T-cell (primary cell): ENCODE results near the gene BCO2. TPM values are rescaled to one million over a fixed set of nuclear protein-coding genes. Genes with fewer than 3 reads are reported as not detected.

Experiments used
- ATAC-seq, 4 experiments: fragments of 200-7000 bp in 3 of 4; fragments of 150-1000 bp in 1 of 4; cut with Tn5 transposase; replicated peaks in 1 of 4; 1 replicate in 3 of 4; 2 replicates in 1 of 4; pipeline ENCODE4 v1.10.0; 2021; ENCODE audit warnings: moderate library complexity in 3 of 4, mild to moderate bottlenecking in 2 of 4, moderate number of reproducible peaks in 1 of 4
- CTCF ChIA-PET, 2 donors: fragments of 300-600 bp; sonication (Branson Sonifier 250); formaldehyde crosslinking; loops; one replicate each; lab custom pipeline; 2022; ENCODE audit warnings: antibody characterized with exemption in 2 of 2; lab: Charles Lee
- POLR2A ChIA-PET, 2 donors: fragments of 300-600 bp; sonication (Branson Sonifier 250); formaldehyde crosslinking; loops; one replicate each; lab custom pipeline; 2022; ENCODE audit warnings: antibody characterized with exemption in 2 of 2; lab: Charles Lee
- DNase-seq, 35 experiments: peaks; one replicate each; pipeline versions ENCODE4 v3.0.0 to v3.0.0-alpha.2; 2013 to 2023
- H3K27ac ChIP-seq: one replicate; pipeline ENCODE4 v1.5.1; 2013; ENCODE audit warnings: low read length
- H3K27me3 ChIP-seq, 2 experiments: replicated peaks in 1 of 2; 1 replicate in 1 of 2; 2 replicates in 1 of 2; pipeline versions ENCODE4 v1.6.1 to v1.7.0; 2013; ENCODE audit warnings: low read length in 1 of 2, mixed read lengths in 1 of 2; ENCODE audit not compliant: control insufficient read depth in 2 of 2, insufficient read depth in 2 of 2; ENCODE audit errors: extremely low read depth in 1 of 2
- H3K36me3 ChIP-seq, 2 donors: 1 replicate in 1 of 2; 2 replicates in 1 of 2; pipeline versions ENCODE4 v1.6.1 to v1.7.0; 2013; ENCODE audit warnings: low read length in 1 of 2; ENCODE audit not compliant: control insufficient read depth in 2 of 2, insufficient read depth in 1 of 2; ENCODE audit errors: extremely low read depth in 1 of 2
- H3K4me1 ChIP-seq, 2 experiments: 1 replicate in 1 of 2; 2 replicates in 1 of 2; pipeline versions ENCODE4 v1.6.1 to v1.7.0; 2013; ENCODE audit warnings: low read length in 2 of 2, mixed read lengths in 1 of 2; ENCODE audit not compliant: insufficient read depth in 2 of 2, control insufficient read depth in 1 of 2; ENCODE audit errors: extremely low read depth in 1 of 2
- H3K4me3 ChIP-seq, 2 donors: 1 replicate in 1 of 2; 2 replicates in 1 of 2; pipeline versions ENCODE4 v1.5.1 to v1.7.0; 2013; ENCODE audit warnings: mild to moderate bottlenecking in 2 of 2, low read length in 1 of 2, moderate library complexity in 1 of 2; ENCODE audit not compliant: control insufficient read depth in 1 of 2; ENCODE audit errors: extremely low read depth in 1 of 2
- H3K9me3 ChIP-seq: 2 replicates; pipeline ENCODE4 v1.7.0; 2013
- H3K27ac Mint-ChIP-seq, 2 donors: one replicate each; pipeline ENCODE4 v1.8.0; 2020 to 2021; ENCODE audit warnings: mild to moderate bottlenecking in 2 of 2, mixed read lengths in 2 of 2
- H3K27me3 Mint-ChIP-seq, 2 donors: one replicate each; pipeline ENCODE4 v1.8.0; 2021 to 2022; ENCODE audit warnings: mixed read lengths in 2 of 2
- H3K36me3 Mint-ChIP-seq: one replicate; pipeline ENCODE4 v1.8.0; 2021; ENCODE audit warnings: mixed read lengths
- H3K4me1 Mint-ChIP-seq, 3 donors: one replicate each; pipeline ENCODE4 v1.8.0; 2020 to 2022; ENCODE audit warnings: mixed read lengths in 3 of 3, mild to moderate bottlenecking in 1 of 3
- H3K4me3 Mint-ChIP-seq, 3 donors: one replicate each; pipeline ENCODE4 v1.8.0; 2020 to 2022; ENCODE audit warnings: mild to moderate bottlenecking in 3 of 3, mixed read lengths in 3 of 3, moderate library complexity in 3 of 3
- H3K9me3 Mint-ChIP-seq, 3 donors: one replicate each; pipeline ENCODE4 v1.8.0; 2020 to 2022; ENCODE audit warnings: mixed read lengths in 3 of 3
- WGBS: methylation state at CpG from one replicate; pipeline ENCODE4 v1.1.5; 2013; ENCODE audit warnings: missing lambda C conversion rate; ENCODE audit not compliant: insufficient coverage; 5-methylcytosine and 5-hydroxymethylcytosine counted together
- total RNA-seq, 35 experiments: library from RNA in 6 of 35; stranded (reverse) in 6 of 35; fragments of 120-200 nt in 1 of 35; gene quantifications; one replicate each; pipeline versions ENCODE4 v1.2.1 to v1.2.4 and lab custom pipeline; 2013 to 2026

BCO2 gene
- total RNA-seq, 5 donors from 2014 or later (not counting 1 experiment from before 2014, with no cell fraction given), result 1.5 to 3.2 (median 1.8) TPM

DNA sequence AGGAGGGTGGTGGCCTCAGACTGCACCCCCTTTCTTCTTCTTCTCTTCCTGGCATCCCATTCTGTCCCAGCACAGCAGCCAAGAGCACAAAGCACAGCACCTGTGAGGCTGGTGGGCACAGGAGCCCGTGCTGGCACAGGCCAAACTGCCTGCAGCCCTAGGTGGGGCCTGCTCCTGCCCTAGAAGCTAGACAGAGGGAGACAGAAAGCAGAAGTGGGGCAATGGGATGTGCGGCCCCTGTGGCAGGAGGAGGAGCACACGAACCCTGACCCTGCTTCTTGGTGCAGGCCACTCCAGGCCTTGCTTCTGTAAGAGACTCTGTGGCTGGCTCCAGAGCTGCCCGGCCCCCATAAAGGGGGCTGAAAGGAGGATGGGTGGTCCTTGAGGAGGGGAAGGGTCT lies 47.0 kb downstream of the BCO2 start:
- Histone ChIP-seq H3K27ac (no peak overlapping the region), H3K4me1 (peaks cover 7 to 19% of the 10 kb centered on the region in 2 experiments), H3K9me3 (no peaks in the 10 kb centered on the region), H3K36me3 (no peaks in the 10 kb centered on the region), H3K4me3 (no peak overlapping the region), H3K27me3 (peaks cover 0 to 4% of the 10 kb centered on the region in 2 experiments)
- no peaks in the 10 kb centered on the region for H3K27me3 Mint-ChIP-seq
- no peaks in the 10 kb centered on the region for H3K9me3 Mint-ChIP-seq
- ChIA-PET CTCF (interaction anchor here (7.5 to 7.6 kb wide), 2 partner anchors 57 to 59 kb away, joined by 94 to 121 read pairs; no protein-coding TSS in a partner anchor), POLR2A (interaction anchor here in 1 of 2 donors (0.6 kb wide), 1 partner anchor 12 kb away, joined by 3 read pairs; no protein-coding TSS in a partner anchor)
- no peak overlapping the region for H3K27ac Mint-ChIP-seq
- 92% methylated on average over 3 of the region's 4 CpGs for WGBS
- no peaks in the 10 kb centered on the region for H3K36me3 Mint-ChIP-seq
- DNase-seq (no peak), ATAC-seq (no peak)
- H3K4me1 Mint-ChIP-seq, result peaks cover 5 to 17% (median 12%) of the 10 kb centered on the region in 3 donors
- no peak overlapping the region for H3K4me3 Mint-ChIP-seq

DNA sequence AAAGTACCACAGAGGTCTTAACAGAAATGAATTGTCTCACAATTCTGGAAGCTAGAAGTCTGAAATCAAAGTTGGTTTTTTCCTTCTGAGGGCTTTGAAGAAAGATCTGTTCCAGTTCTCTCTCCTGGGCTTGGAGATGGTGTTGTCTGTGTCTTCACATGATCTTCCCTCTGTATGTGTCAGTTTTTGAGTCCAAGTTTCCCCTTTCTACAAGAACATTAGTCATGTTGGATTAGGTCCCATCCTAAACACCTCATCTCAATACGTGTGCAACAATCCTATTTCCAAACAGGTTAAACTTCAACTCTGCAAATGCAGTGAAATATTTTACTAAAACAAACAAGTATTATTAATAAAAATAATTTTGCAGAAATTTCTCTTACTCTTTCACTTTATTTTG lies 47.8 kb downstream of the BCO2 start:
- ATAC-seq, result no peak
- ChIA-PET CTCF (interaction anchor here (0.6 to 7.6 kb wide), 5 partner anchors 56 to 840 kb away, joined by 3 to 121 read pairs (median 5); no protein-coding TSS in a partner anchor), POLR2A (no interaction called here)
- Mint-ChIP-seq H3K9me3 (no peaks in the 10 kb centered on the region), H3K27me3 (no peaks in the 10 kb centered on the region), H3K4me1 (peaks cover 13 to 26% (median 20%) of the 10 kb centered on the region in 3 donors), H3K36me3 (peaks cover 2% of the 10 kb centered on the region), H3K4me3 (no peak overlapping the region), H3K27ac (no peak overlapping the region)
- Histone ChIP-seq H3K4me3 (no peak overlapping the region), H3K9me3 (no peaks in the 10 kb centered on the region), H3K36me3 (no peaks in the 10 kb centered on the region), H3K4me1 (peaks cover 13 to 22% of the 10 kb centered on the region in 2 experiments), H3K27ac (no peak overlapping the region), H3K27me3 (peaks cover 0 to 4% of the 10 kb centered on the region in 2 experiments)
- no CpG with 5 or more reads among the region's 1 CpG for WGBS
- DNase-seq, result no peak

DNA sequence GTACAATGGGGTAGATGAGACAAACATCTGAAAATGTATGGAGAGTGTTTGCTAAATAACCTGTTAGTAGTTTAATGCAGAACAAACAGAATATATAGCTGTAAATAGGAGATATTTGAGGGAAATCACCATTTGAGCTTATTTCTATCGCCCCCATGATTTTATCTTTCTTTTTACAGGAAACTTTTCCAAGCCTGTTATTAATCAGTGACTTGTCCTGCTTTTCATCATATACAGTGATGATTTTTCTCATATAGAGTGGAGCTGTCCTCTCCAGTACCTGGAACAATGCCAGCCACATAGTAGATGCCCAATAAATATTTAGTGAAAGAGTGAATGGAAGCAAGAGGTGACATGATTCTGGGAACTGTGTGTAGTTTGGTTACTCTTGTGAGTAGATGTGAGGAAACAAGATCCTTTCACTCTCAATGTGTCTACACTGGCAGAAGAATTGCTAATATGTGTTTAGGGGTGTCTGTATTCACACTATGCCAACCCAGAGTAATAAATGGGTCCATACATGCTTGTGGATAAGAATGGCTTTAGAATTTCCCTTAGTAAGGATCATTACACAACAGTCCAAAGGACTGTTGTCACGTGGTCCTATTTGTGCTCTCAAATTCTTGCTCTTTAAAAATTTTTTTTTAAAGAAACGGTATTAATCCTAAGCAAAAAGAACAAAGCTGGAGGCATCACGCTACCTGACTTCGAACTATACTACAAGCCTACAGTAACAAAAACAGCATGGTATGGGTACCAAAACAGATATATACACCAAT lies 48.6 kb downstream of the BCO2 start:
- Histone ChIP-seq H3K27ac (no peak overlapping the region), H3K27me3 (peaks cover 0 to 4% of the 10 kb centered on the region in 2 experiments), H3K4me3 (no peak overlapping the region), H3K9me3 (no peaks in the 10 kb centered on the region), H3K4me1 (peaks cover 13 to 22% of the 10 kb centered on the region in 2 experiments), H3K36me3 (no peaks in the 10 kb centered on the region)
- ATAC-seq (no peak), DNase-seq (no peak)
- no CpG with 5 or more reads among the region's 5 CpGs for WGBS
- ChIA-PET POLR2A (no interaction called here), CTCF (interaction anchor here (0.7 to 7.6 kb wide), 5 partner anchors 17 to 64 kb away, joined by 3 to 121 read pairs (median 5); no protein-coding TSS in a partner anchor)
- Mint-ChIP-seq H3K9me3 (no peaks in the 10 kb centered on the region), H3K4me3 (peak overlapping the region in 1 of 3 donors; percentile 87), H3K27ac (no peak overlapping the region), H3K36me3 (peaks cover 10% of the 10 kb centered on the region), H3K4me1 (peaks cover 16 to 33% (median 28%) of the 10 kb centered on the region in 3 donors), H3K27me3 (no peaks in the 10 kb centered on the region)

DNA sequence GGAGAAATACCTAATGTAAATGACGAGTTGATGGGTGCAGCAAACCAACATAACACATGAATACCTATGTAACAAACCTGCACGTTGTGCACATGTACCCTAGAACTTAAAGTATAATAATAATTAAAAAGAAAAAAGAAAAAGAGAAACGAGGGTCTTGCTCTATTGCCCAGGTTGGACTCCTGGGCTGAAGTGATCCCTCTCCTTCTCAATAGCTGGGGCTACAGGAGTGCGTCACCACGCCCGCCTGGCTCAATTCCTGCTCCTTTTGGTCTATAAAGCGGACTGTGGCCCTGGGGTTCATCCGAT lies 50.4 kb downstream of the BCO2 start:
- CTCF ChIA-PET, result interaction anchor here in 1 of 2 donors (0.9 kb wide), 1 partner anchor 54 kb away, joined by 12 read pairs; no protein-coding TSS in a partner anchor
- WGBS, result 0% methylated on average over 1 of the region's 8 CpGs

GRCh38 chr11:112226062-112226830 lies 50.9 kb downstream of the BCO2 start, which contains the start of gene PTS:
TSS of gene PTS (plus strand) at chr11:112226428. CDS start at chr11:112226444, 16 bp downstream.
- Histone ChIP-seq H3K9me3 (no peaks in the 10 kb centered on the region), H3K4me3 (peak within 1 kb of the TSS; percentile 95), H3K27ac (peak within 1 kb of the TSS; percentile 99), H3K4me1 (peaks cover 13 to 17% of the 10 kb centered on the region in 2 experiments), H3K36me3 (peaks cover 3 to 17% of the 10 kb centered on the region in 2 donors), H3K27me3 (peaks cover 0 to 4% of the 10 kb centered on the region in 2 experiments)
- no peaks in the 10 kb centered on the region for H3K27me3 Mint-ChIP-seq
- peak; percentile 68 to 91 (median 77) for DNase-seq
- POLR2A ChIA-PET, result interaction anchor here (0.5 to 0.7 kb wide), 4 partner anchors 53 to 1165 kb away, joined by 3 to 13 read pairs (median 5); no protein-coding TSS in a partner anchor
- peaks cover 16 to 33% (median 30%) of the 10 kb centered on the region in 3 donors for H3K4me1 Mint-ChIP-seq
- H3K4me3 Mint-ChIP-seq, result peak within 1 kb of the TSS; percentile 87 to 89 (median 89)
- WGBS, result under 1% methylated on average over 68 of the region's 70 CpGs
- H3K36me3 Mint-ChIP-seq, result peaks cover 26% of the 10 kb centered on the region
- CTCF ChIA-PET, result interaction anchor here in 1 of 2 donors (0.7 to 2.0 kb wide), 4 partner anchors 53 to 685 kb away, joined by 4 to 12 read pairs (median 7); no protein-coding TSS in a partner anchor
- no peaks in the 10 kb centered on the region for H3K9me3 Mint-ChIP-seq
- ATAC-seq, result peak; percentile 90 to 95 (median 94)
- peak within 1 kb of the TSS; percentile 96 to 97 for H3K27ac Mint-ChIP-seq

More for the DNA sequence above, 50.4 kb downstream of the BCO2 start:
- DNase-seq (no peak), ATAC-seq (no peak)
- POLR2A ChIA-PET, result no interaction called here
- Histone ChIP-seq H3K4me1 (peaks cover 13 to 17% of the 10 kb centered on the region in 2 experiments), H3K4me3 (peak overlapping the region; percentile 95), H3K36me3 (peaks cover 3 to 12% of the 10 kb centered on the region in 2 donors), H3K27ac (peak overlapping the region; percentile 99), H3K9me3 (no peaks in the 10 kb centered on the region), H3K27me3 (peaks cover 0 to 4% of the 10 kb centered on the region in 2 experiments)
- H3K4me1 Mint-ChIP-seq, result peaks cover 16 to 33% (median 30%) of the 10 kb centered on the region in 3 donors
- H3K9me3 Mint-ChIP-seq, result no peaks in the 10 kb centered on the region
- peak overlapping the region; percentile 96 to 97 for H3K27ac Mint-ChIP-seq
- H3K36me3 Mint-ChIP-seq, result peaks cover 22% of the 10 kb centered on the region
- no peaks in the 10 kb centered on the region for H3K27me3 Mint-ChIP-seq
- peak overlapping the region; percentile 87 to 89 (median 89) for H3K4me3 Mint-ChIP-seq
